Caco-2 (cell line): ENCODE results near the gene HEPH. TPM values are rescaled to one million over a fixed set of nuclear protein-coding genes. Genes with fewer than 3 reads are reported as not detected.

Source experiments
- BruUV-seq: library from RNA; stranded (reverse); fragments of 400-500 nt; replicated peaks from 2 replicates; lab custom pipeline; 2021; lab: Mats Ljungman, UMichigan
- CTCF ChIA-PET: fragments of 300-600 bp; sonication (Branson Sonifier 250); formaldehyde crosslinking; loops from one replicate; lab custom pipeline; 2022; ENCODE audit warnings: antibody characterized with exemption; lab: Charles Lee
- POLR2A ChIA-PET: fragments of 300-600 bp; sonication (Branson Sonifier 250); formaldehyde crosslinking; loops from one replicate; lab custom pipeline; 2022; ENCODE audit warnings: antibody characterized with exemption; lab: Charles Lee
- DNase-seq, 2 experiments: peaks; one replicate each; pipeline versions ENCODE4 v3.0.0 to v3.0.0-alpha.2; 2020 to 2022
- H3K27me3 ChIP-seq: replicated peaks from 2 replicates; pipeline ENCODE4 v1.6.0; 2011; ENCODE audit warnings: low read length; ENCODE audit not compliant: control insufficient read depth, insufficient read depth
- H3K36me3 ChIP-seq: 2 replicates; pipeline ENCODE4 v1.5.1; 2011; ENCODE audit warnings: low read length; ENCODE audit not compliant: control insufficient read depth, insufficient read depth
- H3K4me1 ChIP-seq: fragments of 250-450 bp; sonication (Bioruptor Pico); 2 replicates; pipeline ENCODE4 v1.5.1; 2020; ENCODE audit warnings: mild to moderate bottlenecking
- H3K4me3 ChIP-seq: 2 replicates; pipeline ENCODE4 v1.5.1; 2011; ENCODE audit warnings: low read depth, mild to moderate bottlenecking, control low read depth, low read length
- H3K9me3 ChIP-seq: fragments of 250-450 bp; sonication (Bioruptor Pico); 2 replicates; pipeline ENCODE4 v1.5.1; 2020; ENCODE audit warnings: mild to moderate bottlenecking, moderate library complexity
- H3K27ac Mint-ChIP-seq: one replicate; pipeline ENCODE4 v1.8.0; 2022; ENCODE audit warnings: mixed read lengths; ENCODE audit not compliant: unreplicated experiment
- H3K27me3 Mint-ChIP-seq: one replicate; pipeline ENCODE4 v1.8.0; 2022; ENCODE audit warnings: mixed read lengths; ENCODE audit not compliant: insufficient read depth, unreplicated experiment
- H3K36me3 Mint-ChIP-seq: one replicate; pipeline ENCODE4 v1.8.0; 2022; ENCODE audit warnings: mild to moderate bottlenecking, mixed read lengths; ENCODE audit not compliant: insufficient read depth, unreplicated experiment
- H3K4me1 Mint-ChIP-seq: one replicate; pipeline ENCODE4 v1.8.0; 2022; ENCODE audit warnings: low read depth, mixed read lengths; ENCODE audit not compliant: unreplicated experiment
- H3K4me3 Mint-ChIP-seq: one replicate; pipeline ENCODE4 v1.8.0; 2022; ENCODE audit warnings: mild to moderate bottlenecking, moderate library complexity, mixed read lengths; ENCODE audit not compliant: unreplicated experiment
- H3K9me3 Mint-ChIP-seq: one replicate; pipeline ENCODE4 v1.8.0; 2022; ENCODE audit warnings: mixed read lengths; ENCODE audit not compliant: unreplicated experiment
- CTCF ChIP-seq, 2 experiments: fragments of 200-600 bp in 1 of 2; IDR thresholded peaks; 1 replicate in 1 of 2; 2 replicates in 1 of 2; pipeline versions ENCODE4 v1.5.1 to v1.8.0; 2011 to 2022; ENCODE audit warnings: antibody characterized with exemption in 1 of 2, control low read depth in 1 of 2, inconsistent platforms in 1 of 2, low read depth in 1 of 2, low read length in 1 of 2, mild to moderate bottlenecking in 1 of 2, moderate library complexity in 1 of 2; ENCODE audit not compliant: insufficient read depth in 1 of 2, severe bottlenecking in 1 of 2, unreplicated experiment in 1 of 2
- intact Hi-C: fragments of 100-400 bp; cut with micrococcal nuclease; formaldehyde crosslinking; loops from one replicate; pipeline ENCODE4 v1.10.0; 2022; ENCODE audit not compliant: unreplicated experiment
- total RNA-seq: library from RNA; stranded (reverse); gene quantifications from 2 replicates; pipeline ENCODE4 v1.2.3, GENCODE V29; 2022

HEPH gene
- total RNA-seq, 1 experiment from 2014 or later = 27.9 TPM

GRCh38 chrX:66200050-66200664, 36.1 kb downstream of the HEPH start:
- H3K4me3 ChIP-seq = no peak overlapping the region
- Mint-ChIP-seq H3K27me3 (no peaks in the 10 kb centered on the region), H3K27ac (peak overlapping the region; percentile 8), H3K36me3 (peaks cover 4% of the 10 kb centered on the region), H3K4me3 (no peak overlapping the region), H3K9me3 (no peaks in the 10 kb centered on the region), H3K4me1 (peaks cover 23% of the 10 kb centered on the region)
- intact Hi-C loops = loop anchor here (5.0 kb wide), 2 partner anchors 67 to 618 kb away; no protein-coding TSS in a partner anchor
- peaks cover 22% of the 10 kb centered on the region for H3K4me1 ChIP-seq
- H3K9me3 ChIP-seq = no peaks in the 10 kb centered on the region
- CTCF ChIA-PET = no interaction called here
- no TSS peak for BruUV-seq
- no peak for DNase-seq
- H3K36me3 ChIP-seq = no peaks in the 10 kb centered on the region
- POLR2A ChIA-PET = no interaction called here
- no peak for TF ChIP-seq CTCF (IDR thresholded peaks at IDR 0.05; ENCODE audit: insufficient read depth in 1 of 2, low read depth in 1 of 2, low read length in 1 of 2, severe bottlenecking in 1 of 2, unreplicated experiment in 1 of 2)
- no peaks in the 10 kb centered on the region for H3K27me3 ChIP-seq

GRCh38 chrX:66200855-66201795, 37.1 kb downstream of the HEPH start:
- intact Hi-C loops = loop anchor here (5.0 kb wide), 2 partner anchors 66 to 619 kb away; no protein-coding TSS in a partner anchor
- TF ChIP-seq CTCF (IDR thresholded peaks at IDR 0.05; ENCODE audit: insufficient read depth in 1 of 2, low read depth in 1 of 2, low read length in 1 of 2, severe bottlenecking in 1 of 2, unreplicated experiment in 1 of 2) = no peak
- POLR2A ChIA-PET = no interaction called here
- no TSS peak for BruUV-seq
- Histone ChIP-seq H3K36me3 (no peaks in the 10 kb centered on the region), H3K9me3 (no peaks in the 10 kb centered on the region), H3K4me3 (no peak overlapping the region), H3K4me1 (peaks cover 22% of the 10 kb centered on the region), H3K27me3 (no peaks in the 10 kb centered on the region)
- H3K27ac Mint-ChIP-seq = peak overlapping the region; percentile 15
- no peak overlapping the region for H3K4me3 Mint-ChIP-seq
- peaks cover 23% of the 10 kb centered on the region for H3K4me1 Mint-ChIP-seq
- DNase-seq = peak in 1 of 2 experiments; percentile 10
- H3K27me3 Mint-ChIP-seq = no peaks in the 10 kb centered on the region
- peaks cover 4% of the 10 kb centered on the region for H3K36me3 Mint-ChIP-seq
- CTCF ChIA-PET = interaction anchor here (1.9 kb wide), 1 partner anchor 39 kb away, joined by 7 read pairs; no protein-coding TSS in a partner anchor
- H3K9me3 Mint-ChIP-seq = no peaks in the 10 kb centered on the region

GRCh38 chrX:66203114-66203513, 39.1 kb downstream of the HEPH start:
- Mint-ChIP-seq H3K27ac (no peak overlapping the region), H3K9me3 (no peaks in the 10 kb centered on the region), H3K27me3 (no peaks in the 10 kb centered on the region), H3K4me1 (peaks cover 23% of the 10 kb centered on the region), H3K4me3 (peak overlapping the region; percentile 64), H3K36me3 (peaks cover 4% of the 10 kb centered on the region)
- Histone ChIP-seq H3K9me3 (no peaks in the 10 kb centered on the region), H3K4me1 (peaks cover 22% of the 10 kb centered on the region), H3K36me3 (no peaks in the 10 kb centered on the region), H3K4me3 (no peak overlapping the region), H3K27me3 (no peaks in the 10 kb centered on the region)
- BruUV-seq = no TSS peak
- intact Hi-C loops = loop anchor here (2.0 to 5.0 kb wide), 3 partner anchors 38 to 621 kb away; partner anchors contain the start of gene HEPH
- TF ChIP-seq CTCF (IDR thresholded peaks at IDR 0.05; ENCODE audit: insufficient read depth in 1 of 2, low read depth in 1 of 2, low read length in 1 of 2, severe bottlenecking in 1 of 2, unreplicated experiment in 1 of 2) = no peak
- ChIA-PET CTCF (interaction anchor here (1.0 kb wide), 1 partner anchor 206 kb away, joined by 4 read pairs; no protein-coding TSS in a partner anchor), POLR2A (no interaction called here)
- DNase-seq = peak; percentile 26 to 53
